HepG2 (cell line): ENCODE data around the gene ZBTB44. TPM values are rescaled to one million over a fixed set of nuclear protein-coding genes. Genes with fewer than 3 reads are reported as not detected.

ENCODE experiments used
- ATAC-seq: fragments of 200-7000 bp; cut with Tn5 transposase; 3 replicates; pipeline ENCODE4 v1.9.1; 2020; ENCODE audit warnings: mild to moderate bottlenecking, moderate library complexity
- BruUV-seq: library from RNA; stranded (reverse); fragments of 400-500 nt; replicated peaks from 2 replicates; lab custom pipeline; 2021; lab: Mats Ljungman, UMichigan
- CTCF ChIA-PET: fragments of 300-600 bp; formaldehyde crosslinking; extraction: SDS; loops from one replicate; lab custom pipeline; 2021; ENCODE audit warnings: low total read pairs, inconsistent platforms, low intra/inter-chr PET ratio; lab: Yijun Ruan, JAX
- POLR2A ChIA-PET: fragments of 350-600 bp; sonication (Branson Sonifier 250); formaldehyde crosslinking; loops from one replicate; lab custom pipeline; 2020; ENCODE audit warnings: antibody characterized with exemption, inconsistent platforms; lab: Yijun Ruan, JAX
- DNase-seq: peaks from one replicate; pipeline ENCODE4 v3.0.0-alpha.2; 2015; ENCODE audit warnings: low spot score
- FAIRE-seq: peaks from 3 replicates; lab custom pipeline; 2011; peaks lifted over from hg19 to GRCh38; lab: Jason Lieb, UNC
- H2AFZ ChIP-seq: one replicate; pipeline ENCODE4 v1.6.1; 2011; ENCODE audit warnings: low read length, inconsistent platforms
- H3K27ac ChIP-seq: fragments of 300-600 bp; 3 replicates; pipeline ENCODE4 v1.8.0; 2011; ENCODE audit warnings: mixed run types, mild to moderate bottlenecking, mixed read lengths, low read length, inconsistent platforms; ENCODE audit not compliant: insufficient read depth; ENCODE audit errors: extremely low read length
- H3K27me3 ChIP-seq, 2 experiments: fragments of 200-600 bp in 1 of 2; 2 replicates in 1 of 2; 3 replicates in 1 of 2; pipeline versions ENCODE4 v1.6.0 to v1.8.0; 2011; ENCODE audit warnings: low read length in 2 of 2, mild to moderate bottlenecking in 2 of 2, moderate library complexity in 2 of 2, inconsistent platforms in 1 of 2; ENCODE audit not compliant: insufficient read depth in 2 of 2, control insufficient read depth in 1 of 2
- H3K36me3 ChIP-seq, 2 experiments: fragments of 200-600 bp in 1 of 2; replicated peaks in 1 of 2; 2 replicates in 1 of 2; 3 replicates in 1 of 2; pipeline versions ENCODE4 v1.5.1 to v1.8.0; 2011; ENCODE audit warnings: low read length in 2 of 2, inconsistent platforms in 1 of 2; ENCODE audit not compliant: insufficient read depth in 2 of 2, control insufficient read depth in 1 of 2
- H3K4me1 ChIP-seq: 2 replicates; pipeline ENCODE4 v1.5.1; 2012; ENCODE audit warnings: low read length, inconsistent platforms; ENCODE audit not compliant: insufficient read depth
- H3K4me2 ChIP-seq: 2 replicates; pipeline ENCODE4 v1.6.0; 2011; ENCODE audit warnings: low read depth, low read length, inconsistent platforms
- H3K4me3 ChIP-seq, 3 experiments: fragments of 200-600 bp in 1 of 3; sonication (generic), shearing (Covaris generic) in 1 of 3; replicated peaks in 1 of 3; 2 replicates each; pipeline ENCODE4 v1.5.1; 2011 to 2016; ENCODE audit warnings: low read length in 3 of 3, inconsistent platforms in 2 of 3, low read depth in 2 of 3, mild to moderate bottlenecking in 2 of 3, control low read depth in 1 of 3, mixed read lengths in 1 of 3; ENCODE audit not compliant: insufficient read depth in 1 of 3
- H3K79me2 ChIP-seq: one replicate; pipeline ENCODE4 v1.6.1; 2011; ENCODE audit warnings: low read length, inconsistent platforms; ENCODE audit not compliant: insufficient read depth
- H3K9ac ChIP-seq: 2 replicates; pipeline ENCODE4 v1.6.0; 2011; ENCODE audit warnings: mild to moderate bottlenecking, low read depth, low read length, inconsistent platforms; ENCODE audit not compliant: insufficient read depth
- H3K9me3 ChIP-seq: 2 replicates; pipeline ENCODE4 v1.5.1; 2012; ENCODE audit warnings: mild to moderate bottlenecking, low read length
- H4K20me1 ChIP-seq: 2 replicates; pipeline ENCODE4 v1.6.0; 2011; ENCODE audit warnings: inconsistent platforms, mild to moderate bottlenecking, low read length, moderate library complexity; ENCODE audit not compliant: insufficient read depth
- ATF4 ChIP-seq, 2 experiments: fragments of 450-650 bp in 1 of 2; sonication (generic) in 1 of 2; formaldehyde crosslinking; IDR thresholded peaks; 2 replicates each; pipeline versions ENCODE4 v1.5.0 to v1.8.0; 2020 to 2022; ENCODE audit warnings: mild to moderate bottlenecking in 1 of 2, missing genetic modification reagents in 1 of 2
- CEBPB ChIP-seq: IDR thresholded peaks from 2 replicates; pipeline ENCODE4 v1.6.1; 2011; ENCODE audit warnings: low read depth, low read length, improper control_type of control experiment, borderline replicate concordance
- FOXA3 ChIP-seq: IDR thresholded peaks from 2 replicates; pipeline ENCODE4 v1.6.1; 2016; ENCODE audit warnings: missing genetic modification reagents, missing compliant biosample characterization
- FOXP1 ChIP-seq, 2 experiments: fragments of 450-650 bp in 1 of 2; IDR thresholded peaks; 2 replicates each; pipeline ENCODE4 v1.6.1; 2017 to 2018; ENCODE audit warnings: antibody characterized with exemption in 1 of 2
- GATAD2A ChIP-seq: IDR thresholded peaks from 2 replicates; pipeline ENCODE4 v1.6.1; 2016
- HDAC2 ChIP-seq: sonication (generic); formaldehyde crosslinking; IDR thresholded peaks from 2 replicates; pipeline ENCODE4 v1.4.0; 2020; ENCODE audit warnings: missing genetic modification reagents
- HNRNPH1 ChIP-seq: fragments of 200-400 bp; formaldehyde crosslinking; optimal IDR thresholded peaks from 2 replicates; pipeline ENCODE3; 2017; ENCODE audit warnings: mild to moderate bottlenecking, low read depth, low read length
- IRX3 ChIP-seq: sonication (generic); formaldehyde crosslinking; IDR thresholded peaks from 2 replicates; pipeline ENCODE4 v1.8.1; 2023; ENCODE audit warnings: mild to moderate bottlenecking, low read depth, missing genetic modification reagents, borderline replicate concordance
- KLF6 ChIP-seq: IDR thresholded peaks from 2 replicates; pipeline ENCODE4 v1.8.0; 2016; ENCODE audit warnings: missing biosample characterization, missing genetic modification reagents
- NR3C1 ChIP-seq: sonication (generic); formaldehyde crosslinking; IDR thresholded peaks from 2 replicates; pipeline ENCODE4 v1.4.0; 2020; ENCODE audit warnings: missing genetic modification reagents
- POGK ChIP-seq: sonication (generic); formaldehyde crosslinking; conservative IDR thresholded peaks from 2 replicates; pipeline ENCODE4 v1.8.0; 2022; ENCODE audit warnings: mild to moderate bottlenecking, moderate library complexity, missing genetic modification reagents
- SALL2 ChIP-seq: sonication (generic); formaldehyde crosslinking; IDR thresholded peaks from 2 replicates; pipeline ENCODE4 v1.8.1; 2023; ENCODE audit warnings: mild to moderate bottlenecking, missing genetic modification reagents, inconsistent platforms
- SOX13 ChIP-seq, 3 experiments: fragments of 450-650 bp in 1 of 3; sonication (generic) in 1 of 3; formaldehyde crosslinking in 1 of 3; IDR thresholded peaks in 2 of 3; conservative IDR thresholded peaks in 1 of 3; 2 replicates each; pipeline versions ENCODE4 v1.5.0 to v1.6.1; 2016 to 2020; ENCODE audit warnings: antibody characterized with exemption in 1 of 3, mild to moderate bottlenecking in 1 of 3, missing compliant biosample characterization in 1 of 3, missing genetic modification reagents in 1 of 3, moderate library complexity in 1 of 3
- SP140L ChIP-seq: sonication (generic); formaldehyde crosslinking; IDR thresholded peaks from 2 replicates; pipeline ENCODE4 v1.4.0; 2020; ENCODE audit warnings: missing genetic modification reagents, borderline replicate concordance
- TCF7L2 ChIP-seq: IDR thresholded peaks from 2 replicates; pipeline ENCODE4 v1.6.1; 2011; ENCODE audit warnings: mild to moderate bottlenecking, low read depth, low read length, moderate library complexity
- ZNF160 ChIP-seq: sonication (generic); formaldehyde crosslinking; IDR thresholded peaks from 2 replicates; pipeline ENCODE4 v1.8.0; 2022; ENCODE audit warnings: mild to moderate bottlenecking, inconsistent platforms, missing genetic modification reagents
- ZNF260 ChIP-seq: sonication (generic); formaldehyde crosslinking; IDR thresholded peaks from 2 replicates; pipeline ENCODE4 v1.4.0; 2020; ENCODE audit warnings: missing genetic modification reagents, low read depth, mild to moderate bottlenecking, borderline replicate concordance
- ZNF263 ChIP-seq: sonication (generic); formaldehyde crosslinking; IDR thresholded peaks from 2 replicates; pipeline ENCODE4 v1.4.0; 2020; ENCODE audit warnings: missing genetic modification reagents
- ZNF282 ChIP-seq: fragments of 450-650 bp; IDR thresholded peaks from 2 replicates; pipeline ENCODE4 v1.6.1; 2018; ENCODE audit not compliant: partially characterized antibody
- ZNF333 ChIP-seq: sonication (generic); formaldehyde crosslinking; IDR thresholded peaks from 2 replicates; pipeline ENCODE4 v1.4.0; 2020; ENCODE audit warnings: mild to moderate bottlenecking, missing genetic modification reagents, borderline replicate concordance
- ZNF616 ChIP-seq: sonication (generic); formaldehyde crosslinking; IDR thresholded peaks from 2 replicates; pipeline ENCODE4 v1.5.0; 2020; ENCODE audit warnings: low read depth, mild to moderate bottlenecking, missing genetic modification reagents
- ZSCAN21 ChIP-seq: sonication (generic); formaldehyde crosslinking; IDR thresholded peaks from 2 replicates; pipeline ENCODE4 v1.8.0; 2022; ENCODE audit warnings: mild to moderate bottlenecking, missing genetic modification reagents, moderate library complexity, borderline replicate concordance
- ZSCAN22 ChIP-seq: sonication (generic); formaldehyde crosslinking; IDR thresholded peaks from 2 replicates; pipeline ENCODE4 v1.4.0; 2020; ENCODE audit warnings: mild to moderate bottlenecking, missing genetic modification reagents
- WGBS: methylation state at CpG from one replicate; pipeline ENCODE4 v1.1.6; 2017; ENCODE audit warnings: low lambda C conversion rate; 5-methylcytosine and 5-hydroxymethylcytosine counted together
- in situ Hi-C: cut with HindIII; loops from 2 replicates; pipeline ENCODE4 v1.10.0; 2017; ENCODE audit warnings: low pct_unique_long_range_greater_than_20kb; ENCODE audit not compliant: extremely low pct_ligation_motif_present
- intact Hi-C: fragments of 100-400 bp; cut with micrococcal nuclease; formaldehyde crosslinking; loops from one replicate; pipeline ENCODE4 v1.10.0; 2022; ENCODE audit not compliant: unreplicated experiment
- polyA plus RNA-seq, 8 experiments: library from polyadenylated mRNA; depleted of rRNA in 3 of 8; stranded (reverse) in 7 of 8; unstranded in 1 of 8; fragments of >200 nt; fragmentation: Illumina TruSeq in 4 of 8; extraction: Trizol in 4 of 8; gene quantifications; 2 replicates each; pipeline versions ENCODE4 v1.2.1 to v1.2.3, GENCODE V29; 2011 to 2016; ENCODE audit warnings: low read depth in 4 of 8, missing spikeins in 1 of 8, mixed read lengths in 1 of 8; ENCODE audit not compliant: insufficient read depth in 1 of 8
- total RNA-seq, 5 experiments: library from RNA; depleted of rRNA; stranded (reverse); fragments of >200 nt; fragmentation: Illumina TruSeq; extraction: Trizol; gene quantifications; 2 replicates each; pipeline ENCODE4 v1.2.3, GENCODE V29; 2016; ENCODE audit warnings: low read depth in 1 of 5

The ZBTB44 gene
- total and polyA plus RNA-seq, 2 of the 13 experiments (the other 11 are each of a cell fraction or from before 2014, with no cell fraction given): 22.8 to 23.6 TPM

GRCh38 chr11:130260080-130260627 is 54.6 kb downstream of the ZBTB44 start:
- Histone ChIP-seq H4K20me1 (no peaks in the 10 kb centered on the region), H3K9ac (no peak overlapping the region), H3K27me3 (no peaks in the 10 kb centered on the region), H3K4me1 (peaks cover 17% of the 10 kb centered on the region), H3K36me3 (peaks cover 0 to 15% of the 10 kb centered on the region in 2 experiments; a peak in 2 of 5 replicates), H2AFZ (no peak overlapping the region), H3K9me3 (no peaks in the 10 kb centered on the region), H3K79me2 (no peaks in the 10 kb centered on the region), H3K4me3 (no peak overlapping the region), H3K27ac (no peak overlapping the region), H3K4me2 (no peak overlapping the region)
- TF ChIP-seq HNRNPH1: no peak
- no peak for TF ChIP-seq ZNF282
- TF ChIP-seq NR3C1 (CRISPR knock-in tag): no peak
- peak in 1 of 2 experiments; percentile 76; a peak in 2 of 4 replicates for TF ChIP-seq ATF4 (CRISPR knock-in tag; IDR thresholded peaks at IDR 0.05)
- no peak for TF ChIP-seq IRX3 (CRISPR knock-in tag)
- no peak for TF ChIP-seq KLF6 (CRISPR knock-in tag)
- no peak for TF ChIP-seq ZNF160 (CRISPR knock-in tag)
- no peak for TF ChIP-seq ZNF263 (CRISPR knock-in tag)
- no peak for TF ChIP-seq FOXP1 (IDR thresholded peaks at IDR 0.05)
- peak; percentile 39; the same call in 1 of the 2 replicates for TF ChIP-seq FOXP1 (CRISPR knock-in tag; IDR thresholded peaks at IDR 0.05)
- no peak for TF ChIP-seq ZNF333 (CRISPR knock-in tag)
- TF ChIP-seq ZSCAN21 (CRISPR knock-in tag): no peak
- TF ChIP-seq FOXA3 (CRISPR knock-in tag): peak; percentile 35; the same call in 1 of the 2 replicates
- peak; percentile 42; the same call in 1 of the 2 replicates for TF ChIP-seq CEBPB
- TF ChIP-seq ZNF260: no peak
- TF ChIP-seq SALL2 (CRISPR knock-in tag): no peak
- TF ChIP-seq GATAD2A (CRISPR knock-in tag): peak; percentile 48; the same call in 1 of the 2 replicates
- TF ChIP-seq ZNF616 (CRISPR knock-in tag): no peak
- TF ChIP-seq ZSCAN22: no peak
- TF ChIP-seq SOX13 (IDR thresholded peaks at IDR 0.05): no peak
- no peak; a peak in 1 of 4 replicates for TF ChIP-seq SOX13 (CRISPR knock-in tag; conservative IDR thresholded peaks at IDR 0.05 in 1 of 2, IDR thresholded peaks at IDR 0.05 in 1 of 2)
- no peak for TF ChIP-seq SP140L (CRISPR knock-in tag)
- no peak for TF ChIP-seq HDAC2 (CRISPR knock-in tag)
- no peak for TF ChIP-seq POGK (CRISPR knock-in tag)
- no peak for TF ChIP-seq TCF7L2
- intact Hi-C loops (no loop called here), in situ Hi-C loops (no loop called here)
- ChIA-PET POLR2A (no interaction called here), CTCF (no interaction called here)
- no TSS peak for BruUV-seq
- FAIRE-seq (no peak), DNase-seq (peak; percentile 12), ATAC-seq (no peak)
- WGBS: 95% methylated on average over 2 of the region's 2 CpGs
